H1 (cell line): ENCODE measurements around the gene RPL18. TPM values are rescaled to one million over a fixed set of nuclear protein-coding genes. Genes with fewer than 3 reads are reported as not detected.
A peak's percentile ranks its signal among the peaks of the same experiment; 100 is the strongest.

ENCODE experiments used
- GABPA ChIP-seq: IDR thresholded peaks from 2 replicates; pipeline ENCODE4 v1.6.1; 2011; ENCODE audit warnings: mild to moderate bottlenecking, low read length, moderate library complexity, borderline replicate concordance; ENCODE audit not compliant: insufficient read depth
- GTF2F1 ChIP-seq: IDR thresholded peaks from 2 replicates; pipeline ENCODE4 v1.6.1; 2012; ENCODE audit warnings: low read depth, low read length, improper control_type of control experiment, borderline replicate concordance
- KDM5A ChIP-seq: fragments of 200-600 bp; IDR thresholded peaks from 2 replicates; pipeline ENCODE4 v1.7.1; 2012; ENCODE audit warnings: mild to moderate bottlenecking, low read length, inconsistent platforms, mixed read lengths
- POLR2A ChIP-seq, 2 experiments: IDR thresholded peaks; 1 replicate in 1 of 2; 2 replicates in 1 of 2; pipeline ENCODE4 v1.6.1; 2011; ENCODE audit warnings: low read depth in 2 of 2, low read length in 2 of 2, mild to moderate bottlenecking in 2 of 2; ENCODE audit errors: control extremely low read depth in 1 of 2
- RXRA ChIP-seq: IDR thresholded peaks from 2 replicates; pipeline ENCODE4 v1.6.1; 2011; ENCODE audit warnings: low read depth, mild to moderate bottlenecking, low read length, moderate library complexity; ENCODE audit not compliant: insufficient read depth
- SIX5 ChIP-seq: IDR thresholded peaks from 2 replicates; pipeline ENCODE4 v1.6.1; 2011; ENCODE audit warnings: mild to moderate bottlenecking, low read depth, low read length
- TAF1 ChIP-seq: IDR thresholded peaks from 2 replicates; pipeline ENCODE4 v1.6.1; 2011; ENCODE audit warnings: mild to moderate bottlenecking, low read depth, low read length
- TBP ChIP-seq: IDR thresholded peaks from 2 replicates; pipeline ENCODE4 v1.6.1; 2011; ENCODE audit warnings: low read depth, low read length, improper control_type of control experiment
- TEAD4 ChIP-seq: IDR thresholded peaks from 2 replicates; pipeline ENCODE4 v1.6.1; 2012; ENCODE audit warnings: low read depth, low read length, inconsistent platforms, mixed read lengths
- YY1 ChIP-seq: IDR thresholded peaks from 2 replicates; pipeline ENCODE4 v1.6.1; 2011; ENCODE audit warnings: low read depth, mild to moderate bottlenecking, low read length
- polyA plus RNA-seq, 7 experiments: library from polyadenylated mRNA; depleted of rRNA in 3 of 7; stranded (reverse) in 5 of 7; unstranded in 2 of 7; fragments of >200 nt in 5 of 7; fragments of 200-250 nt in 2 of 7; gene quantifications; 1 replicate in 5 of 7; 2 replicates in 1 of 7; 4 replicates in 1 of 7; pipeline versions ENCODE4 v1.2.1 to v1.2.3, GENCODE V29; 2011 to 2013; ENCODE audit warnings: missing spikeins in 2 of 7, mixed read lengths in 2 of 7
- total RNA-seq: library from RNA; stranded (reverse); fragmentation: NEBNext Ultra II Directional; extraction: Animal tissue kit (Norgen Biotek cat#: 25700); gene quantifications from 2 replicates; pipeline ENCODE4 v1.2.1, GENCODE V29; 2021
- TF ChIP-seq, protein P1 (sequence below): IDR thresholded peaks from 2 replicates; pipeline ENCODE4 v1.6.1; 2012; ENCODE audit warnings: low read length, inconsistent platforms

The RPL18 gene
- total and polyA plus RNA-seq, 2 of the 8 experiments (the other 6 are each of a cell fraction or from before 2014, with no cell fraction given): 1,669 to 2,789 TPM

DNA sequence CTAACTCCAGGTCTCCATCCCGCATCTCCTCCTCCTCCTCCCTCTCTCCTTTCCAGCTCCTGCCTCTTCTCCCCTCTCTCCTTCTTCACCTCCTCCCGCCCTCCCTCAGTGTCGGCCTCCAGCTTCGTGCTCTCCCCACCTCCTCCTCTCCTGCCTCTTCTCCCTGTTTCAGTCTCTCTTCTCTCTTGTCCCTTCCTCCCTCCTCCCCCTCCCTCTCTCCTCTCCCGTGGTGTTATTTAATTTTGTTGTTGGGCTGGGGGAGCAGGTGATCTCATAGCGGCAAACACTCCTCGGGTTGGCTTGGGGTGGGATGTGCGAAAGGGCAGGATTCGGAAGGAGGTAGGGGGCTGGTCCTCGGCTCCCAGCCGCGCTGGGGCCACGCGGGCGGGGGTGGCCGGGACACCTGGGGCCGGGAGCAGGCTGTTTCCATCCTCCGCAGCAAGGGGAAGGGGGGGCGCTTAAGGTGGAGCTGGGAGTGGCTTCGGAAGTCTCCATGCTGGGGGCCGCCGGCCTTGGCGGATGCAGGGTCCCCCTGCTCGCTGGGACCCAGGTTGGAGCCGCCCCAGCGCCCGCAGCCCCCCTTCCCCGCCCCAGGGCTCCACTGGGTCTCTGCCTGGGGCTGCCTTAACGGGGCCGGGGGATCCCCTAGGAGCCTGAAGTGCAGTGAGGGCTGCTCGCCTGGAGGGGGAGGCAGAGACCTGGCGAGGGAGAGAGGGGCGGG, 27.2 kb upstream of the RPL18 start, which contains the start of gene CA11 (continued):
- TF ChIP-seq, protein P1, sequence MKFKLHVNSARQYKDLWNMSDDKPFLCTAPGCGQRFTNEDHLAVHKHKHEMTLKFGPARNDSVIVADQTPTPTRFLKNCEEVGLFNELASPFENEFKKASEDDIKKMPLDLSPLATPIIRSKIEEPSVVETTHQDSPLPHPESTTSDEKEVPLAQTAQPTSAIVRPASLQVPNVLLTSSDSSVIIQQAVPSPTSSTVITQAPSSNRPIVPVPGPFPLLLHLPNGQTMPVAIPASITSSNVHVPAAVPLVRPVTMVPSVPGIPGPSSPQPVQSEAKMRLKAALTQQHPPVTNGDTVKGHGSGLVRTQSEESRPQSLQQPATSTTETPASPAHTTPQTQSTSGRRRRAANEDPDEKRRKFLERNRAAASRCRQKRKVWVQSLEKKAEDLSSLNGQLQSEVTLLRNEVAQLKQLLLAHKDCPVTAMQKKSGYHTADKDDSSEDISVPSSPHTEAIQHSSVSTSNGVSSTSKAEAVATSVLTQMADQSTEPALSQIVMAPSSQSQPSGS: no peak; the same call in 1 of the 2 replicates
- no peak for TF ChIP-seq KDM5A
- no peak for TF ChIP-seq SIX5
- TF ChIP-seq GABPA: no peak
- TF ChIP-seq GTF2F1: no peak
- peak; percentile 63; the same call in 1 of the 2 replicates for TF ChIP-seq RXRA
- 0 out of 2 replicates have a peak, but pooled peaks have one; percentile 7 for TF ChIP-seq TBP
- TF ChIP-seq YY1: no peak
- no peak for TF ChIP-seq TAF1
- TF ChIP-seq TEAD4: no peak
- TF ChIP-seq POLR2A (IDR thresholded peaks at IDR 0.05; ENCODE audit: control extremely low read depth in 1 of 2, low read depth in 2 of 2, low read length in 2 of 2): 0 out of 3 replicates have a peak, but pooled peaks of 1 of the 2 experiments have one; percentile 22
- TF ChIP-seq, all 59 proteins: peak for 18
